RCC 7860 (cell line): ENCODE measurements around the gene LRRC52.
"Not testable (repeated sequence)": the region's sequence is repeated elsewhere in the genome, so short reads cannot be mapped to it uniquely, and the experiment has no call there.

Experiments used
- DNase-seq: peaks from one replicate; pipeline ENCODE4 v3.0.0-alpha.2; 2015; ENCODE audit warnings: low spot score
- FAIRE-seq: peaks from 2 replicates; lab custom pipeline; 2012; peaks lifted over from hg19 to GRCh38; lab: Jason Lieb, UNC

The LRRC52 gene

GRCh38 chr1:165580931-165581871 lies 37.4 kb downstream of the LRRC52 start:
- DNase-seq = peak; percentile 31

DNA sequence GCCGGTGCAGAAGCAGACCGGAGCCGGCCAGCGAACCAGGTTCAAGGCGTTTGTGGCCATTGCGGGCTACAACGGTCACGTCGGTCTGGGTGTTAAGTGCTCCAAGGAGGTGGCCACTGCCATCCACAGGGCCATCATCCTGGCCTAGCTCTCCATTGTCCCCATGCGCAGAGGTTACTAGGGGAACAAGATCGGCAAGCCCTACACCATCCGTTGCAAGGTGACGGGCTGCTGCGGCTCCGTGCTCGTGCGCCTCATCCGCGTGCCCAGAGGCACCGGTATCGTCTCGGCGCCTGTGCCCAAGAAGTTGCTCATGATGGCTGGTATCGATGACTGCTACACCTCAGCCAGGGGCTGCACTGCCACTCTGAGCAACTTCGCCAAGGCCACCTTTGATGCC lies 38.1 kb downstream of the LRRC52 start:
- FAIRE-seq (no peak), DNase-seq (no peak)

More at GRCh38 chr1:165580931-165581871, 37.4 kb downstream of the LRRC52 start:
- peak; percentile 12 for FAIRE-seq

DNA sequence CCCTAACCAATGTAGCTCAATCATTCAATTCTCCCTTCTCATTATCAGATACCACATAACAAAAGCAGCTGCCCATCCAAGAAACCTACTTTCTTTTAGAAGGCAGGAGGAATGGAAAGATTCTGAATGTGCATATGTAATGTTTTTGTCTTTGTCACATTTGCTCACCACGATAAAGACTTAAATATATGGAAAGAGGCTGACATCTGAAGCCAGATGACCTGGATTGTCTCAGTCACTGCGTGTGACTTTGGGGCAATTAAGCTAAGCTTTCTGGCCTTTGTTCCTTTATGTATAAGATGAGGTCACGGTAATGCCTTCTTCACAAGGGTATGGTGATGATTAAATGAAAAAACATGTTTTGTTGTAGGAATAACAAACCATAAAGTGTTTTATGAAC lies 42.6 kb downstream of the LRRC52 start:
- DNase-seq (no peak), FAIRE-seq (no peak)

GRCh38 chr1:165591391-165591790 lies 47.6 kb downstream of the LRRC52 start:
- not testable (repeated sequence) for FAIRE-seq, DNase-seq

- DNase-seq = peak; percentile 45
- peak; percentile 86 for FAIRE-seq
Observed at GRCh38 chr1:165592945-165593823, 49.4 kb downstream of the LRRC52 start.

- FAIRE-seq (no peak), DNase-seq (no peak)
Observed at GRCh38 chr1:165595246-165595938, 51.6 kb downstream of the LRRC52 start.

DNA sequence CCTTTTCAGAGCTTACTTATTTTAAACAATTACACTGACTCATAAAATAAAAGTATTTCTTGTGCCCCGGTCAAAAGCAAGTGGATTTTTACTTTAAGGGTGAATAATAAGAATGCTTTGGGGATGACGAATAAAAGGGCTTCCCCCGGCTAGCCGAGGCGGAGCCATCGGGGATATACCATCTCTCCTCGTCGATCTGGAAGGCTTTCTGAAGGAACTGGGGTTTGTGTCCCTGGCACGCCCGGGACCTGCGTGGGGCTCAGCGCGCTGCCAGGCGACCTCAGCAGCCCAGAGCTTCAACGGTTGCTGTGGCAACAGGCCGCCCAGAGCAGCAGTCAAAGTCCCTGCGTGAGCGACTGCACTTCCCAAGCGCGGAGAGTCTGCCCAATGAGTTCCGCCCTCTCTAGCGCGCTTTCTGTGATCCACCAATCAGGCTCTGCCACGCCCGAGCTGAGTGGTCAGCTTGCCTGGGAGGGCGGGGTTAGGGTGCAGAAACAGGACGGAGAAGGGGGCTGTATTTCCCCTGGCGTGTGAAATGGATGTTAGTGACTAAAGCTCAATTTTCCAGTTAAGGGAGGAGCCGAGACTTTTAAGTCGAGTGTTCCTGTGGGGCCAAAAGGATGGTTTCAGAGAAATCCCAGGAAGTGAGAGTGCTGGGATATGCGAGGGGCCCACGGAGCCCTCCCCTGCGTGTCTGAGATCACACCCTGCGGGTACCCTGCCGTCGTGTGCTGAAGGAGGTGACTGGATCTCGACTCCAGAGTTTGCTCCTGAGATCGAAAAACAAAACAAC lies 54.3 kb downstream of the LRRC52 start:
- peak; percentile 43 for FAIRE-seq
- DNase-seq = peak; percentile 84

- no peak for DNase-seq
- FAIRE-seq = no peak
Observed at GRCh38 chr1:165598676-165599059, 54.9 kb downstream of the LRRC52 start.

GRCh38 chr1:165600793-165601192 lies 57.0 kb downstream of the LRRC52 start:
- FAIRE-seq = no peak

DNA sequence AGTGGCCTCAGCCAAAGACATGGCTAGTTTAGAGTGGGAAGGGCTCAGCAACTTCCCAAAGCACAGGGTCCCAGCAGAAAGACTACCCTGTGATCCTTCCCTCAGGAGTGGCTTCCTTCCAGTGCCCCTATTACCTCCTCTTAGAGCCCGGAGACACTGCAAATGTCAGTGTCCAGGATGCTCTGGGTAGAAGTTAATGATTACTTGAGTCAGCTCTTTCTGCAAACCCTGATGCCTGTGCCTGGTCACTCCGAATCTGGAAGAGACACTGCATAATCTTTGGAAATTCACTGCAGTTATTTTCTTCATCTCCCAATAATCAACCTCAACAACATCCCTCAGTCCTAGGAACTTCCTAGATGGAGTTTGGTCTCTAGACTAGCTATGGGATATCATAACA lies 60.0 kb downstream of the LRRC52 start:
- DNase-seq = no peak
- no peak for FAIRE-seq

More at GRCh38 chr1:165600793-165601192, 57.0 kb downstream of the LRRC52 start:
- DNase-seq = no peak

DNA sequence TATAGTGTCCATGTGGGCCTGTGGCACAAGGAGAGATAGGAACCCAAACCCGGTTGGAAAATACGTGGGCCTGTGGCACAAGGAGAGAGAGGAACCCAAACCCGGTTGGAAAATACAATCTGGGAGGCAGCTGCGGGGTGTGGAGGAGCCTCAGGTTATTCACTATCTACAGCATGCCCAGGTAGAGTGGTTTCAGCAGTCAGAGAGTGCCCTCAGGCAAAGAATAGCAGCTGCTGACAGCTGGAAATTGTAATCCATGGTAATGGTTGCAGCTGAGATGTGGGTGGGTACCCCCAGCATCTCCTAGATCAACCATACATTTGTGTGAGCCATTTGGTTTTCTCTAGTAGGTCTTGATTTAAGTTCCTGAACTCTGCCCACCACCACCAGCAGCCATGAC lies 61.4 kb downstream of the LRRC52 start:
- FAIRE-seq = no peak
- DNase-seq = no peak

- DNase-seq (peak; percentile 73), FAIRE-seq (peak; percentile 89)
Observed at GRCh38 chr1:165606676-165607075, 62.9 kb downstream of the LRRC52 start.

DNA sequence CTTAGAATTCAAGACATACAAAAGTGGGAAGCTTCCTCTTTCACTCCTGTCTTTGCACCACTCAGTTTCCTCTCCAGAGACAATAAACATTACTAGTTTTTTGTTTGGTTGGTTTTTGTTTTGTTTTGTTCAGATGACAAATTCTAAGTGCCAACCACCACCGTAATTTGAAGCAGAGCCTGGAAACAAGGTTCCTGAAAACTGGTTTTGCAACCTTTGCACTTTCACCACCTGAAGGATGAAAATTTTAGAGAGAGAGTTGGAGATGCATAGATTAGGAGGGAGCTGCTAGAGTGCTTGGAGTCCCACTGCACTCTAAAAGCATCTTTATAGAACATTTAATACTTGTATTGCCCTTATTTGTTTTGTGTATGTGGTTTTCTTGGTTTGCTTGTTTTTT lies 67.1 kb downstream of the LRRC52 start:
- DNase-seq (no peak), FAIRE-seq (no peak)

- DNase-seq = peak; percentile 87
- FAIRE-seq = peak; percentile 91
Observed at GRCh38 chr1:165612062-165612461, 68.3 kb downstream of the LRRC52 start.
